GDM1 (cell line): Measurements from ENCODE around the gene MLN.

Source experiments
- DNase-seq: peaks from one replicate; lab custom pipeline; 2025; lab: John Stamatoyannopoulos, UW

Gene MLN

DNA sequence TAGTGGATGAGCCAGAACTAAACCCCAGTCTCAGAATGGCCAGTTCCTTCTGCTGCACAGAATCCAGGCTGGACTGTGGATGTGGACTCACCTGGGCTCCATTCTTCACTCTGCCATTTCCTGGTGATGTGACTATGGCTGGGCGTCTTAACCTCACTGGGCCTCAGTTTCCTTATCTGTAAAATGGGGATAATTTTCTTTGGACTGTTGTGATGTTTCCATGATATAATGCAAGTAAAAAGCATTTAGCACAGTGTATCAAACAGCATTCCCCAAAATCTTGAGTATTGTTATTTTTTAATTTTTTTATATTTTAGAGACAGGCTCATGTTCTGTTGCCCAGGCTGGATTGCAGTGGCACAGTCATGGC lies 51.2 kb downstream of the MLN start:
- DNase-seq: no peak

DNA sequence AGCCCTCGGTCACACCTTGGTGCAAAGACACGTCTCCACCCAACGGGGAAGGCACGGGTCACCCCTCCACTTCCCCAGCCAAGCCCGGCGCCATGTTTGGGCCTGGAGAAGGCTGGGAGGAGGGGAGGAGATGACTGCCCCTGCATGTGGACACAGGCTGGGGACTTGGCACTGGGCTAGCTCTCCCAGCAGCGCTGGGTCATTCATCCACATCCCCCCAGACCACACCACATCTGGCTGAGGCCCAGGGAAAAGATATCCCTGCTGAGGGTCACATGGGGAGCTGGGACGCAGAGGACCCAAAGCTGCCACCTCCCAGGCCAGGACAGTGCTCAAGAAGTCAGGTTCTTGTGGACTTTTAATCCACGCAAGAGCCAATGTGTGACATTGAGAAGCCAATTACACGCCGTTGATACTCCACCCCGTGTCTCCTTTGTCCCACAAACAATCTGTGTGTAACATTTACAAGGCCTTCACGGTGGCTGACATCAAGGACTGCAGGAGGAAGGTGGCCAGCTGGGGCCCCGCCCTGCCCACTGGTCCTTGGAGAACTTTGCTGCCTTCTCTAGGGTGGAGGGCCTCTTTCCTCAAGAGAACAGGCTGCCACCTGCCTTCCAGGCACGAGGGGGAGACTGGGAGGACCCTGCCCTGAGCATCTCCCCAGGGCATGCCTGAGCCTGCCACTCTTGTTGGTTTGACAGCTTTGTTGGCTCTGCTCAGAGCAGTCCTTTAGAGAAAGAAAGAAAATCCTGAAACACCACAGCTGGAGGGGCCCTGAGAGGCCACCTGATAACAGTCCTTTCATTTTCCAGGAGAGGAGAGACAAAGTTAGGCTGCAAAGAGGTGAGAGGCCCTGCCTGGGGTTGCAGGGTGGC lies 51.8 kb downstream of the MLN start:
- no peak for DNase-seq

DNA sequence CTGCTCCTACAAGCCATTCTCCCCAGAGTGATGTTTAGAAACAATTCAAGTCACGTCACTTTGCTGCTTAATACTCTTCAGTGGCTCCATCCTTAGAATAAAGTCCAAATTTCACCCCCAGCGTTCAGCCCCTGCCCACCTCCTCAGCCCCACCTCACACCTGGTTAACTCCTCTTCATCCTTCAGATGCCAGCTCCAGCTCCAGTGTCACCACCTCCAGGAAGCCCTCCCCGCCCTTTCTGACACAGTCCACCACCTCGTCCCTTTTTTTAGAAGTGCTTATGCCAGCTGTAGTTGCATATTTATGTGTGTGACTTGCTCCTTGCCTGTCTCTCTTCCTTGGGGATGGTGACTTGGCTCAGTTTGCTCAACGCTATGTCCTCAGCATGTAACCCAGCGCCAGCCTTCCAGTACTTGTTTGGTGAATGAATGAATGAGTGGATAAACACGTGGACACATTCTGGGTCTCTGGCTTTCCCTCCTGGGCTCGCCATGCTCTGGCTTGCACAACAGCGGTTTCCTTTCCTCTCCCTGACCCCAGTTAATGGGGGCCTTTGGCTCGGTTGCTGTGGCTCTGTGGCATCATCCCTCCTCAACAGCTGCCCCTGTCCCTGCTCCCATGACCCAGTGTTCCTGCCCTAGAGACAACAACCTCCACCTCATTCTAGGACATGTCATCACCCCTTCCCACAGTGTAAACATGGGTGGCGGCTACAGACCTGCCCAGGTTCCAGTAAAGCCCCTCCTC lies 53.4 kb downstream of the MLN start:
- DNase-seq: no peak

DNA sequence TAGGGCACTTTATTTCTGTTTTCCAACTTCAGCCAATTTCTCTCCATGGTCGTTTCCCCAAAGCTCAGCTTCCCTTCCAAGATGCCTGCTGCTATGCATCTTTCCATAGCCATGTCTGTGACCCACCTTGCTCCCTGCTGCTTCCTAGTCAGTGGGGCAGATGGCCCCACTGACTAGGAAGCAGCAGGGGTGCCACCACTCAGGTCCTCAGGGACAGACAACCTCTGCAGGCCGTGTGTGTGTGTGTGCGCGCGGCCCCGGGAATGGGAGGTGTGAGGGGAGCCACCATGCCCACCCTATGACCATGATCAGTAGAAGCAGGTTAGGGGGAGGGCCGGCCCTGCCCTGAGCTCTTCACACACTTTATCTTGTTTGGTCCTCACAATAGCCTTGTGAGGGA lies 54.4 kb downstream of the MLN start:
- no peak for DNase-seq

DNA sequence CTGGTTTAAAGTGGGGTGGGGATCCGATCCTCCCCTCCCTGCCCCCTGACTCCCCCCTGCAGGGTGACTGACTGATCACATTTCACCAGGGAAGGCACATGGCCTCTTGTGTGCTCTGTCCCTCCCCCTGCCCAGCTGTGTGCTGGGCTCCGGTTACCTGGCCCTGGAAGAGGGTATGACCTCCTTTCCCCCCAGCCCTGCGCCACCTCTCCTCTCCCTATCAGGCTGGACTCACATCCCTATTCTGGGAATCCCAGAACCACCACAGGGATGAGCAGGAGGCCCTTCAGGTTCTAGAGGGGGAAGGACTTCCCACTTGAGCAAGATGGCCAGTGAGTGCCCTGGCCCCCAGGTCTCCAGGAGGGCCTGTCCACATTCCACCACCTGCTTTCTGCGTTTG lies 55.0 kb downstream of the MLN start:
- no peak for DNase-seq

DNA sequence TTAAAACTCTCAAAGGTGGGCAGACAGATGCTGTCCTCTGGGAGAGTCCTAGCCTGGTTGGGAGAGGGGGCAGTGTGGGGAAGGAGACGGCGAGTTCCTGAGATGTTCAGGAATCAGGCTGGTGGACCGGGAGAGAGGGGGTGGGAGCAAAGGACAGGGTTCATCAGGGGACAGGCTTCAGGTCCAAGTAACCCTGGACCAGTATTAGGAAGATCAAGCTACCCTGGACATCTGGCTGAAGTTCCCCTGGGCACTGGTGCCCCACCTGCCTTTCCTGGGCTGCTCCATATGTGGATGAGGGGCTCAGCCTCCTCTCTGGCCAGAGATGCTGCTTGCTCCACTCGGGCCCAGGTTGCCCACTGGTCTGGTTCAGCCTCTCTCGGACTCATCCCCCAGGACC lies 56.0 kb downstream of the MLN start:
- no peak for DNase-seq

DNA sequence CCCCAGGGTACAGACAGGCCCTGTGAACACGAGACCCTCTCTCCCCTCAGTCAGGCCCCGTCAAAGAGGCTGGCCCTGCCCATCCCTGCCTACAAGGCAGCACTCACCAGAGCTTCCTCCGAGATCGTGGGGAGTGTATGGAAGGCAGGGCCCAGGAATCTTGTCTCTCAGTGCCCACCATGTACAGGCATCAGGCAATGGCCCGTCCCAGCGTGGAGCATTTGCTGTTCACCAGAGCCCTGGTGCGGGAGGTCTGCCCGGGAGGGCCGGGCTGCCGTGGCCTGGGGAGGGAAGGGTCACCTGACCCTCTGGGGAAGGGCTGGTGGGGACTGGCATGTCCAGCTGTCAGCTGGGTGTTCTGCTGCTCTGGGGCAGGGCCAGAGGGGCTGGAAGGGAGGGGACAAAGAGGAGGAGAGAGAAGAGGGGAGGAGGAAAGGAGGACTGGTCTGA lies 57.1 kb downstream of the MLN start, which contains the start of gene IP6K3:
Gene IP6K3, minus strand, starts transcription at position 255 of the 450 bp plus-strand sequence. CDS start 11,429 bp downstream, outside the sequence.
- no peak for DNase-seq

DNA sequence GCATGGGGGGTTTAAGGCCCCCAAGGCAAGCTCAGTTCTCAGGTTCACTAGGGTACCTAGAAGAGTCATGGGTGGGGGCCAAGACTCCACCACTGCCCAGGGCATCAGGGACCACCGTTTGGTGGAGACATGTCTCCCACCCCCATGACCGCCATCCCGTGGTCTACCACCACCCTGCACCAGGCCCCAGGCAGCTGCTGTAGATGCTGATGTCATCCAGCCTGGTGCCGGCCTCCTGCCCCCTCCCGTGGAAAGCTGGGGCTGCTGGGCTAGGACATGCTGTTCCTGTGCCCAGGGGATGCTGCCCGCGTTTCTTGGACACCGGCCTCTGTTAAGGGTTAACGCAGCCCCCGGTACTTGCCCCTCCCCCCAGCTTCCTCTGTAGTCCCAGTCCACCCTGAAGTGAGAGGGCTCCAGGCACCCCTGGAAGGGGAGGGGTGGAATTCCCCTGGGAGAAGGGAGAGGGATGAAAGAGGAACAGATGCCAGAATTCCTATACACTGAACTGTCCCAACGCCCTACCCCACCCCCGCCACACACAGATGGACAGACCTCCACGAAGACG lies 57.7 kb downstream of the MLN start:
- no peak for DNase-seq

DNA sequence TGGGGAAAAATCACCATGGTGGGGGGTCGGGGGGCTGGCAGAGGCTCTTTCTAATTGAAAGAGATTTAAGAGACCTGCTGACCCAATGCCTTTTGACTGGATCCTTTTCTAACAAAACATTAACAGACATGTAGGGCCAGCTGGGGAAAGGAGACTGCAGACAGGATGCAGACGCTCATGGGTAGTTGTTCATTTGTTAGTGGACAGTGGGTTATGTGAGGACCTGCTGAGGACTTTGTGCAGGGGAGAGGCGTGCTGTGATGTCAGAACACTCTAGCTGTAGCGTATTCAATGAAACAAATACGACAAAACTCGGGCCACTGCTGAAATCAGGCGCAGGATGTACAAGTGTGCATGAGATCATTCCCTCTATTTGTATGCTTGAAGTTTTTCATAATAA lies 58.3 kb downstream of the MLN start:
- no peak for DNase-seq

DNA sequence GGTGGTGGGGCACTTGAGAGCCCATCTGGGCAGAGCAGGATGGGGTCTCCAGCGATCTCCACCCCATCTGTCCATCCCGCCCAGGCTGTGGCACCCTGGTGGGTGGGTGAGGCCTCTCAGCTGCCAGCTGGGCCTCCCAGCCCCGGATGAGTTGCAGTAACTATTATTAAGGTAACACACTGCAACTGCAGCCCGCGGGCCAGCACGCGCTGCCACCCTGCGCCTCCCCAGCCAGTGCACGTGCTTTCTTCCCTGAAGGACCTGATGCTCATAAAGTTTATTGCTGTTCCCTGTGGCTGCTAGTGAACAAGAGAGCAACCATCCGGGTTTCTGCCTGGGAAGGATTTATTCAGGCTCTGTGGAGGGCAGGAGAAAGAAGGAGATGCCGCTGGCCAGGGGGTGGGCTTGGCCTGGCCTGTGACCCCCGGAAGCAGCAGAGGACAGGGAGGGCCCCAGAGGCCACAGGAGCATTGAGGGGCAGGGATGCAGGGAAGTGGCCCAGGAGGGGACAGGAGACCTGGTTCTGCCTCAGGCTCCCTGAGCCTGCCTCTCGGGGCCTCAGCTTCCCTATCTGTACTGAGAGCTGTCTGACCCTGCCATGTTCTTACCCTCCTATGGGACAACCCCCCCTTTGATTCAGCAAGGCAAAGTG lies 58.8 kb downstream of the MLN start:
- no peak for DNase-seq
